SK-N-SH (cell line): Measurements from ENCODE around the gene CRYM. TPM values are rescaled to one million over a fixed set of nuclear protein-coding genes. Genes with fewer than 3 reads are reported as not detected.
"Not testable (repeated sequence)": the region's sequence is repeated elsewhere in the genome, so short reads cannot be mapped to it uniquely, and the experiment has no call there.

ENCODE experiments used
- CTCF ChIA-PET: fragments of 300-600, 350-600 bp; formaldehyde crosslinking; extraction: SDS; loops from one replicate; lab custom pipeline; 2021; lab: Yijun Ruan, JAX
- POLR2A ChIA-PET: fragments of 350-600 bp; sonication (Branson Sonifier 250); formaldehyde crosslinking; extraction: SDS; loops from one replicate; lab custom pipeline; 2020; ENCODE audit warnings: antibody characterized with exemption, inconsistent platforms; lab: Yijun Ruan, JAX
- DNase-seq: peaks from one replicate; pipeline ENCODE4 v3.0.0; 2012
- H2AFZ ChIP-seq: fragments of 200-600 bp; sonication (generic); 2 replicates; pipeline ENCODE4 v1.8.1; 2016; ENCODE audit warnings: antibody characterized with exemption, mild to moderate bottlenecking, low read depth
- H3F3A ChIP-seq: fragments of 200-600 bp; sonication (generic); replicated peaks from 2 replicates; pipeline ENCODE3; 2016; ENCODE audit warnings: antibody characterized with exemption, mild to moderate bottlenecking; ENCODE audit not compliant: insufficient read depth
- H3K27ac ChIP-seq, 2 experiments: fragments of 200-500 bp in 1 of 2; fragments of 200-600 bp in 1 of 2; sonication (Bioruptor generic) in 1 of 2; sonication (generic), shearing (Covaris generic) in 1 of 2; 2 replicates each; pipeline versions ENCODE4 v1.5.1 to v1.6.1; 2014 to 2016; ENCODE audit warnings: low read depth in 2 of 2, inconsistent platforms in 1 of 2, low read length in 1 of 2, mild to moderate bottlenecking in 1 of 2, mixed read lengths in 1 of 2
- H3K27me3 ChIP-seq: fragments of 200-600 bp; sonication (generic), shearing (Covaris generic); 2 replicates; pipeline ENCODE4 v1.6.1; 2016; ENCODE audit warnings: mixed run types; ENCODE audit not compliant: insufficient read depth
- H3K36me3 ChIP-seq, 2 experiments: fragments of 200-500 bp in 1 of 2; fragments of 200-600 bp in 1 of 2; sonication (Bioruptor generic) in 1 of 2; sonication (generic) in 1 of 2; replicated peaks in 1 of 2; 2 replicates each; pipeline versions ENCODE3 to v1.5.1; 2014 to 2016; ENCODE audit warnings: low read length in 1 of 2, mild to moderate bottlenecking in 1 of 2; ENCODE audit not compliant: insufficient read depth in 2 of 2, control insufficient read depth in 1 of 2
- H3K4me1 ChIP-seq, 2 experiments: fragments of 200-500 bp in 1 of 2; fragments of 200-600 bp in 1 of 2; sonication (Bioruptor generic) in 1 of 2; sonication (generic), shearing (Covaris generic) in 1 of 2; 2 replicates each; pipeline versions ENCODE4 v1.5.1 to v1.6.1; 2014 to 2016; ENCODE audit warnings: low read depth in 1 of 2, low read length in 1 of 2, mixed run types in 1 of 2; ENCODE audit not compliant: insufficient read depth in 2 of 2, control insufficient read depth in 1 of 2
- H3K4me2 ChIP-seq: fragments of 200-600 bp; sonication (generic), shearing (Covaris generic); 2 replicates; pipeline ENCODE4 v1.6.1; 2017; ENCODE audit warnings: mixed run types
- H3K4me3 ChIP-seq, 2 experiments: fragments of 200-500 bp in 1 of 2; fragments of 200-600 bp in 1 of 2; sonication (Bioruptor generic) in 1 of 2; sonication (generic), shearing (Covaris generic) in 1 of 2; 2 replicates each; pipeline versions ENCODE4 v1.5.1 to v1.8.1; 2014 to 2016; ENCODE audit warnings: low read depth in 2 of 2, inconsistent platforms in 1 of 2, low read length in 1 of 2, mild to moderate bottlenecking in 1 of 2, mixed read lengths in 1 of 2, moderate library complexity in 1 of 2
- H3K79me2 ChIP-seq: fragments of 200-600 bp; sonication (generic); 2 replicates; pipeline ENCODE4 v1.8.1; 2017; ENCODE audit warnings: mild to moderate bottlenecking; ENCODE audit not compliant: insufficient read depth
- H3K9ac ChIP-seq: fragments of 200-600 bp; sonication (generic); 2 replicates; pipeline ENCODE4 v1.6.1; 2017; ENCODE audit warnings: mixed run types
- H3K9me2 ChIP-seq: fragments of 200-600 bp; sonication (generic); 2 replicates; pipeline ENCODE4 v1.6.1; 2017; ENCODE audit warnings: mixed run types
- H3K9me3 ChIP-seq: fragments of 200-600 bp; sonication (generic); 2 replicates; pipeline ENCODE4 v1.6.1; 2017; ENCODE audit warnings: mixed run types, mild to moderate bottlenecking, moderate library complexity
- H4K20me1 ChIP-seq: fragments of 200-600 bp; sonication (generic); 2 replicates; pipeline ENCODE4 v1.6.1; 2017; ENCODE audit warnings: mild to moderate bottlenecking, mixed run types; ENCODE audit not compliant: insufficient read depth
- FOSL2 ChIP-seq: IDR thresholded peaks from 2 replicates; pipeline ENCODE4 v1.4.0; 2012; ENCODE audit warnings: low read depth, mild to moderate bottlenecking, moderate library complexity, borderline replicate concordance
- PBX3 ChIP-seq: IDR thresholded peaks from 2 replicates; pipeline ENCODE4; 2012
- REST ChIP-seq: IDR thresholded peaks from 2 replicates; pipeline ENCODE4 v1.6.1; 2012; ENCODE audit warnings: mild to moderate bottlenecking, low read depth, low read length, moderate library complexity
- SMC3 ChIP-seq: IDR thresholded peaks from 2 replicates; pipeline ENCODE4 v1.6.1; 2012; ENCODE audit warnings: low read depth, low read length, improper control_type of control experiment
- TAF1 ChIP-seq: IDR thresholded peaks from 2 replicates; pipeline ENCODE4 v1.6.1; 2012; ENCODE audit warnings: low read depth, mild to moderate bottlenecking, low read length, moderate library complexity, borderline replicate concordance
- WGBS: methylation state at CpG from one replicate; pipeline ENCODE4 v1.1.6; 2017; ENCODE audit warnings: low lambda C conversion rate; 5-methylcytosine and 5-hydroxymethylcytosine counted together
- polyA plus RNA-seq, 3 experiments: library from polyadenylated mRNA; depleted of rRNA; stranded (reverse); fragments of >200 nt; gene quantifications; 2 replicates each; pipeline ENCODE4 v1.2.3, GENCODE V29; 2012

CRYM gene
- polyA plus RNA-seq, 1 of the 3 experiments (the other 2 are of a cell fraction) = 1.8 TPM

GRCh38 chr16:21306712-21307111, 28.6 kb upstream of the CRYM start:
- H3K9me3 ChIP-seq, DNase-seq, H3F3A ChIP-seq, H3K36me3 ChIP-seq, H3K27me3 ChIP-seq, H3K9me2 ChIP-seq, H3K4me2 ChIP-seq, H2AFZ ChIP-seq, H4K20me1 ChIP-seq, H3K9ac ChIP-seq, H3K27ac ChIP-seq, H3K79me2 ChIP-seq, POLR2A ChIA-PET, H3K4me3 ChIP-seq, CTCF ChIA-PET, H3K4me1 ChIP-seq: not testable (repeated sequence)
- WGBS = 95% methylated on average over 5 of the region's 5 CpGs

DNA sequence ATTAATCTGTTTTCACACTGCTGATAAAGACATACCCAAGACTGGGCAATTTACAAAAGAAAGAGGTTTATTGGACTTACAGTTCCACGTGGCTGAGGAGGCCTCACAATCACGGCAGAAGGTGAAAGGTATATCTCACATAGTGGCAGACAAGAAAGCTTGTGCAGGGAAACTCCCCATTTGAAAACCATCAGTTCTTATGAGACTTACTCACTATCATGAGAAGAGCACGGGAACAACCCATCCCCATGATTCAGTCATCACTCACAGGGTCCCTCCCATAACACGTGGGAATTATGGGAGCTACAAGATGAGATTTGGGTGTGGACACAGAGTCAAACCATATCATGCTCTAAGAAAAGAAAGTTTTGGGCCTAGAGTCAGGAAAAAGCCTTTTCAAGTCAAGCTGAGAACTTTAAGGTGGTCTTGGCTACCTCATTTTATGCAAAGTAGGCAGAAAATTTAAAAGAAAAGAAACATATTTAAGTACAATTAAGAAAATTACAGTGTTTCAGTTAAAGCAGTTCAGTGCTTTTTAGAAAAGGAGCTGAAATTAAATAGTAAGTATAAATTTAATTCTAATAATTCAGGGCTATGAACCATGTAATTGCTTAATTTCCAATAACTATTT, 24.9 kb upstream of the CRYM start:
- TF ChIP-seq SMC3 (no peak), FOSL2 (no peak), PBX3 (no peak), TAF1 (no peak), REST (no peak)
- TF ChIP-seq, all 33 proteins: peak for 0
- no peaks in the 10 kb centered on the region for H4K20me1 ChIP-seq
- H3F3A ChIP-seq = no peaks in the 10 kb centered on the region
- H3K4me1 ChIP-seq = peaks cover 0 to 4% of the 10 kb centered on the region in 2 experiments; a peak in 1 of 4 replicates
- no peaks in the 10 kb centered on the region for H3K9me3 ChIP-seq
- H2AFZ ChIP-seq = no peak overlapping the region
- WGBS = 76% methylated on average over 4 of the region's 4 CpGs
- ChIA-PET POLR2A (interaction anchor here (0.6 kb wide), 1 partner anchor 1007 kb away, joined by 3 read pairs; no protein-coding TSS in a partner anchor), CTCF (interaction anchor here (1.2 to 6.8 kb wide), 5 partner anchors 11 to 1018 kb away, joined by 3 to 169 read pairs (median 71); partner anchors contain the start of genes CRYM and LDAF1)
- no peak overlapping the region for H3K27ac ChIP-seq
- H3K36me3 ChIP-seq = no peaks in the 10 kb centered on the region
- H3K27me3 ChIP-seq = no peaks in the 10 kb centered on the region
- 0 out of 2 replicates have a peak overlapping the region, but pooled peaks have one; percentile 100 for H3K4me2 ChIP-seq
- no peak overlapping the region for H3K4me3 ChIP-seq
- DNase-seq = no peak
- no peak overlapping the region; the same call in 1 of the 2 replicates for H3K9ac ChIP-seq
- H3K79me2 ChIP-seq = no peaks in the 10 kb centered on the region
- no peaks in the 10 kb centered on the region for H3K9me2 ChIP-seq
